BJ (cell line): ENCODE measurements around the gene B4GALT2. TPM values are rescaled to one million over a fixed set of nuclear protein-coding genes. Genes with fewer than 3 reads are reported as not detected.
A peak's percentile ranks its signal among the peaks of the same experiment; 100 is the strongest.

Experiments used
- CTCF ChIA-PET: fragments of 350-600 bp; formaldehyde crosslinking; extraction: SDS; loops from one replicate; lab custom pipeline; 2021; ENCODE audit warnings: antibody characterized with exemption, inconsistent platforms; lab: Yijun Ruan, JAX
- POLR2A ChIA-PET: fragments of 300-600 bp; sonication (Branson Sonifier 250); formaldehyde crosslinking; extraction: SDS; loops from one replicate; lab custom pipeline; 2021; ENCODE audit warnings: antibody characterized with exemption; lab: Charles Lee
- DNase-seq: peaks from one replicate; pipeline ENCODE4 v3.0.0-alpha.2; 2011; ENCODE audit warnings: low read depth
- H3K27me3 ChIP-seq: 2 replicates; pipeline ENCODE4 v1.6.0; 2011; ENCODE audit warnings: low read length; ENCODE audit not compliant: control insufficient read depth, insufficient read depth
- H3K36me3 ChIP-seq: 2 replicates; pipeline ENCODE4 v1.5.1; 2011; ENCODE audit warnings: low read length; ENCODE audit not compliant: control insufficient read depth, insufficient read depth
- H3K4me3 ChIP-seq: 2 replicates; pipeline ENCODE4 v1.5.1; 2011; ENCODE audit warnings: low read depth, mild to moderate bottlenecking, control low read depth, low read length
- polyA plus RNA-seq: library from polyadenylated mRNA; depleted of rRNA; stranded (reverse); fragments of >200 nt; gene quantifications from 2 replicates; pipeline ENCODE4 v1.2.3, GENCODE V29; 2011
- TF ChIP-seq, protein P1 (sequence below): IDR thresholded peaks from 2 replicates; pipeline ENCODE4 v1.5.1; 2011; ENCODE audit warnings: low read depth, mild to moderate bottlenecking, control low read depth, inconsistent platforms, low read length, moderate library complexity; ENCODE audit not compliant: insufficient read depth

B4GALT2 gene
- polyA plus RNA-seq, 1 experiment, result 82.2 TPM

DNA sequence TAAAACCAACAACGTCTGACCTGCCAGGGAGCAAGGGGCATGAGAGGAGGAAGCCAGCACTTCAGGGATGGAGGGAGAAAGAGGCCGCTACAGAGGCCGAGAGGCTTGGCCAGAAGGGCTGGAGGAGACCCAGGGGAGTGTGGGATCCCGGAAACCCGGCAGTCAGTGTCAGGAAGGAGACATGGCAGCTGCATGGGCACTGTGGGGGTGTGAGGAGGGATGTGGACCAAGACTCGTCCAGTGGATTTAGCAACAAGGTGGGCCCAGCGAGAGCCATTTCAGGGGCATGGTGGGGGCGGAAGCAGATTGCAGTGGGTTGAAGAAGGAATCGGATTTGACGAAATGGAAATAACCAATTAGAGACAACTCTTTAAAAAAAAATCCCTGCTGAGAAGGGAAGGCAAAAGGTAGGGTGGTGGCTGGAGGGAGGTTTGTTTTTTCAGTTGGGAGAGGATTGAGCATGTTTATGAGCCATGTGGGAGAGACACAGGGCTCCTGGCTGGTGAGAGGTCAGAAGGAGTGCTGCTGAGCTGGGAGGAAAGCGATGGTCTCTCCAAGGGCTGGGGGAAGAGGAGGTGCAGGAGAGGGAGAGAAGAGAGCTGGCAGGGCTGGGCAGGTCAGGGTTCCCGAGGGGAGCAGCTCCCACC lies 4.4 kb downstream of the B4GALT2 start:
- CTCF ChIA-PET, result interaction anchor here (0.7 kb wide), 1 partner anchor 440 kb away, joined by 4 read pairs; no protein-coding TSS in a partner anchor
- H3K36me3 ChIP-seq, result peaks cover 13% of the 10 kb centered on the region
- no peak overlapping the region for H3K4me3 ChIP-seq
- POLR2A ChIA-PET, result no interaction called here
- no peak for DNase-seq
- H3K27me3 ChIP-seq, result no peaks in the 10 kb centered on the region
- TF ChIP-seq, protein P1, sequence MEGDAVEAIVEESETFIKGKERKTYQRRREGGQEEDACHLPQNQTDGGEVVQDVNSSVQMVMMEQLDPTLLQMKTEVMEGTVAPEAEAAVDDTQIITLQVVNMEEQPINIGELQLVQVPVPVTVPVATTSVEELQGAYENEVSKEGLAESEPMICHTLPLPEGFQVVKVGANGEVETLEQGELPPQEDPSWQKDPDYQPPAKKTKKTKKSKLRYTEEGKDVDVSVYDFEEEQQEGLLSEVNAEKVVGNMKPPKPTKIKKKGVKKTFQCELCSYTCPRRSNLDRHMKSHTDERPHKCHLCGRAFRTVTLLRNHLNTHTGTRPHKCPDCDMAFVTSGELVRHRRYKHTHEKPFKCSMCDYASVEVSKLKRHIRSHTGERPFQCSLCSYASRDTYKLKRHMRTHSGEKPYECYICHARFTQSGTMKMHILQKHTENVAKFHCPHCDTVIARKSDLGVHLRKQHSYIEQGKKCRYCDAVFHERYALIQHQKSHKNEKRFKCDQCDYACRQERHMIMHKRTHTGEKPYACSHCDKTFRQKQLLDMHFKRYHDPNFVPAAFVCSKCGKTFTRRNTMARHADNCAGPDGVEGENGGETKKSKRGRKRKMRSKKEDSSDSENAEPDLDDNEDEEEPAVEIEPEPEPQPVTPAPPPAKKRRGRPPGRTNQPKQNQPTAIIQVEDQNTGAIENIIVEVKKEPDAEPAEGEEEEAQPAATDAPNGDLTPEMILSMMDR, result no peak

DNA sequence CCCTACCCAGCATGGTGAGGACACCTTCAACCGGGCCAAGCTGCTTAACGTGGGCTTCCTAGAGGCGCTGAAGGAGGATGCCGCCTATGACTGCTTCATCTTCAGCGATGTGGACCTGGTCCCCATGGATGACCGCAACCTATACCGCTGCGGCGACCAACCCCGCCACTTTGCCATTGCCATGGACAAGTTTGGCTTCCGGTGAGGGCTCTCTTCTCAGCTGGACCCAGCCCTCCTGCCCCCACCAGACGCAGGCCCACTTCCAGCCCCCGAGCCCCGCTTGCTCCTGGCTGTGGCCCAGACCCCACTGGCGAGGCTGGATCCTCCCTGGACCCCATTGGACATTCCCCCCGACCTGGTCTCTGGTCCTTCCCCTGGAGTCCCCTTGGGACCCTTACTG lies 5.8 kb downstream of the B4GALT2 start:
- CTCF ChIA-PET, result no interaction called here
- TF ChIP-seq, protein P1, result no peak
- no peaks in the 10 kb centered on the region for H3K27me3 ChIP-seq
- DNase-seq, result no peak
- POLR2A ChIA-PET, result no interaction called here
- no peak overlapping the region for H3K4me3 ChIP-seq
- H3K36me3 ChIP-seq, result peaks cover 13% of the 10 kb centered on the region

DNA sequence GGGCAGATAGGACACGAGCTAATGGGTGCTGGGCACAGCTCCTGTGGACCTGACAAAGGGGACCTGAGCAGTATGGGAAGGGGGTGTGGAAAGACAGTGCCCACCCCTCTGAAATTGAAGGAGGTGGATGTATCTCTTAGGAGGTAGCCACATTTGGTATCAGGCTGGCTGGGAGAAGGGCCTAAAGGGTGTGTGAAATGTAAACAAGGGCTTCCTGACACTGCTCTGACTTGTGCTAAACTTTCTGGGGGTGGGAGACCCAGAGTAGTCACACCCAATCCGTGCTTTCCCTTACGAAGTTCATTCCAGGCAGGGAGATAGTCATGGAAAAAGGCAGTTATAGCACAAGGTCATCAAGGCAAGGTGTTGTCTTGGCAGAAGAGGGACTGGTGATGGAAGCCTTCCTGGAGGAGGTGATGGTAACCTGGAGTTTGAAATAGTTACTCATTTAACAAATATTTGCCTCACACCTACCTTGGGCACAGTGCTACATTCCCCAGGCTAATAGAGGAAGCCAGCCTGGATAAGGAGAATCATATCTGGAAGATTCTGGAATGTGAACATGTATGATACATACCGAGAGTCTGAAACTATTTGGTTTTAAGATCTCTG lies 7.1 kb downstream of the B4GALT2 start:
- no peak for DNase-seq
- ChIA-PET POLR2A (interaction anchor here (0.6 kb wide), 1 partner anchor 31 kb away, joined by 5 read pairs; no protein-coding TSS in a partner anchor), CTCF (interaction anchor here (1.2 to 1.3 kb wide), 3 partner anchors 19 to 221 kb away, joined by 3 to 4 read pairs (median 3); no protein-coding TSS in a partner anchor)
- Histone ChIP-seq H3K4me3 (no peak overlapping the region), H3K27me3 (no peaks in the 10 kb centered on the region), H3K36me3 (peaks cover 13% of the 10 kb centered on the region)
- TF ChIP-seq, protein P1, result no peak

DNA sequence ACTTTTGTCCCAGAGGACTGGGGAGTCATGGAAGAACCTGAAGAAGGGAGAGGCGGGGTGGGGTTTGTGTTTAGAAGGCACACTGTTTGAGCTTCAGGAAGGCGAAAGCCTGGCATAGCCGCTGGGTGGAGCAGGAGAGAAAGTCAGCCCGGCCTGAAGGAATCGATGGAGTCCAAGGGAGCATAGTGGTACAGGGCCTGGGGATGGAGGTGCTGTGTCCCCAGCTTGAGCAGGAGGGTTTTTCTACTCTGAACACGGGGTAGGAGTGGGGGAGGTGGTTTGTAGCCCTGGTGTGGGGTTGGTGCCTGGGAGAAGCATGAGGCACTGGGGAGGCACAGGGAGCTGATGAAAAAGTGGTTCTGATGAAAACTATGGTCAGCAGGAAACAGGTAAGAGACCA lies 7.7 kb downstream of the B4GALT2 start:
- ChIA-PET CTCF (interaction anchor here (1.2 to 1.3 kb wide), 3 partner anchors 19 to 221 kb away, joined by 3 to 4 read pairs (median 3); no protein-coding TSS in a partner anchor), POLR2A (interaction anchor here (0.6 kb wide), 1 partner anchor 32 kb away, joined by 5 read pairs; no protein-coding TSS in a partner anchor)
- DNase-seq, result no peak
- TF ChIP-seq, protein P1, result peak; percentile 36
- Histone ChIP-seq H3K36me3 (peaks cover 13% of the 10 kb centered on the region), H3K27me3 (no peaks in the 10 kb centered on the region), H3K4me3 (no peak overlapping the region)

DNA sequence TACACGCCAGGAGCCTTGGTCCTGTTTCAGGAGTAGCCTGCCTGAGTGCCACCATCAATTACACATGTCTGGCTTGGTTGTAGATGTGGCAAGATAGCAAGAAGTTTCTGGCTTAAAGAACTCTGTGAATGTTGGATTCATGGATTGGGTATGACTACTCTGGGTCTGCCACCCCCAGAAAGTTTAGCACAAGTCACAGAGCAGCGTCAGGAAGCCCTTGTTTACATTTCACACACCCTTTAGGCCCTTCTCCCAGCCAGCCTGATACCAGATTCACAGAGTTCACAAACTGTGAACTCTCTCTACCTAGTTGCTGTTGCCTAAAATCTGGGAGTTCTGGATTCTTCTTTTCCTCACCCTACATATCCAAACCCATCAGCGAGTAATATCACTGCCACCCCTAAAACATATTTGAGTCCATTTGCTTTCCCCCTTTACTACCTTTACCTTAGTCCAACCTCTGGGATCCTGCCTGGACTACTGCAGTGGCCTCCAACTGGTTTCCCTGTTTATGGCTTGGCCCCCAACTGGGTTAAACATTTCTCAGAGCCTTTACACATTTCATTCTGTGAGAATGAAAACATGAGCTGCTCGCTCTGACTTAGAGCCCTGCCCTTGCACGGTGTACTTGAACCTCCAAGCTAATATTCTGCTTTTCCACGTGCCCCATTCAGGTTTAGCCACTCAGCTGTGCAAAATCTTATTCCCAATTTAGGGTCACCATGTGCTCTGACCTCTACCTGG lies 8.3 kb downstream of the B4GALT2 start:
- ChIA-PET CTCF (interaction anchor here (1.3 kb wide), 2 partner anchors 18 to 61 kb away, joined by 3 to 4 read pairs; no protein-coding TSS in a partner anchor), POLR2A (no interaction called here)
- Histone ChIP-seq H3K27me3 (no peaks in the 10 kb centered on the region), H3K36me3 (peaks cover 13% of the 10 kb centered on the region), H3K4me3 (no peak overlapping the region)
- no peak for DNase-seq
- TF ChIP-seq, protein P1, result no peak
